Measurements from ENCODE around the gene YOD1.

The YOD1 gene

DNA sequence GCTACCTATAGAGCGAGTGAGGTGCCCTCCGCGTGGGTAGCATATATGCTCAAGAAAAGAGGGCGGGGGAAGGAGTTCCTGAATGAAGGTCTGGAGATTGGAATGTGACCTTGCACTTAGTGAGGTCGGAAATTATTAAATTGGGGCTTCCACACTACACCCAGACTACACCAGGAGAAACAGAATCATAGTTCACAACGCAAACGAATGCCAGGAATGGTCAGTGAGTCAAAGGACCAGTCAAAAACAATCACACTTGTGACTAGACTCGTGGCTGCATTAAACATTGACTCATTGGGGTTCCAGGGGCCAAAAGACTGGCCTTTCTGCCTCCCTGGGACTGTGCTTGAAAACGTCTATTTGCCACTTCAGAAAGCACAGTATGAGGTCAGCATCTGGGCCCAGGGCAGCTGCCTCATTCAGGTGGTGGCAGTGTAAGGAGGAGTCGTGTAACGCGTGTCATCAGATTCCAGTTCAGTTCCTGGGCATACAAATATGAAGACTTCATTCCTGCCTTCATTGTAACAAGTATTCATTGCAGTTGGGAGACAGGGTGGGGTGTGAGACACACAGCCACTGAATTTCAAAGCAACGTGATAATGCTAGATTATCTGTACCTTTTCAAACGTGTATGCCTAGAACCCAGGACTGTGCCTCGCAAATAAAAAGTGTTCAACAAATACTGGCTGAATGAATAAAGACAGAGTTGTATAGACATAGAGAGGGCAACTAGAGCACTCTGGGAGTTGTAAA lies at the start of gene YOD1:
TSS of gene YOD1 (minus strand) at position 18 of the 753 bp plus-strand sequence. CDS start 178 bp downstream, outside the sequence.
- DNase-seq = no peak

DNA sequence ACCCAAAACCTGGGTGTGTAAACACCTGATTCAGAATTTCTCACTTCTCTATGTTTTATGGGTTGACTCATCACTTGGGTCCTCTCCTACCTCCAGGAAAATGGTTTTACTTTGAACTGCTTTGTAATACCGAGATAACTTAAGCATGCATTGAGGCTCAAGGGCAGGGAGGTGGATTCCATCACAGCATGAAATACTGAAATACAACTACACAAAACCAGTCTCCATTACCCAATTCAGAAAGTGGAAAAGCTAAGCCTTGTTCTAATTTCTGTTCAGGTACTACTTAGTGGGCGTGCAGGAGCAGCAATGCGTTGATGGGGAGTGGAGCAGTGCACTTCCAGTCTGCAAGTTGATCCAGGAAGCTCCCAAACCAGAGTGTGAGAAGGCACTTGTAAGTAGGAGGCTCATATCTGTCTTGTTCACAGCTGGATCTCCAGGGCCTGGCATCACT lies 46.9 kb upstream of the YOD1 start:
- no peak for DNase-seq

DNA sequence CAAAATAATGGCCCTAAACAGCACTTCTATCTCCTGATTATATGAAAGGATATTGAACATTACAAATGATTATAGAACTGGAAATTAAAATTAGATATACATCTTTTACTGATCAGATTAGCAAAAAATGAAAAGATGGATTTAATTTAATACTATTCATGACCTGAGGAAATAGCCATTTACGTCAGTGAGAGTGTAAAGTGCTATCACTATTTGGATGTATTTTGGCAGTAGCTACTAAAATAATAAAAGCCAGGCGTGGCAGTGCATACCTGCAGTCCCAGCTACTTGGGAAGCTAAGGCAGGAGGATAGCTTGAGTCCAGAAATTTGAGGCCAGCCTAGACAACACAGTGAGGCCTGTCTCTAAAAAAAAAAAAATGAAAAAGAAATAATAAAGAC lies 42.9 kb upstream of the YOD1 start:
- no peak for DNase-seq

DNA sequence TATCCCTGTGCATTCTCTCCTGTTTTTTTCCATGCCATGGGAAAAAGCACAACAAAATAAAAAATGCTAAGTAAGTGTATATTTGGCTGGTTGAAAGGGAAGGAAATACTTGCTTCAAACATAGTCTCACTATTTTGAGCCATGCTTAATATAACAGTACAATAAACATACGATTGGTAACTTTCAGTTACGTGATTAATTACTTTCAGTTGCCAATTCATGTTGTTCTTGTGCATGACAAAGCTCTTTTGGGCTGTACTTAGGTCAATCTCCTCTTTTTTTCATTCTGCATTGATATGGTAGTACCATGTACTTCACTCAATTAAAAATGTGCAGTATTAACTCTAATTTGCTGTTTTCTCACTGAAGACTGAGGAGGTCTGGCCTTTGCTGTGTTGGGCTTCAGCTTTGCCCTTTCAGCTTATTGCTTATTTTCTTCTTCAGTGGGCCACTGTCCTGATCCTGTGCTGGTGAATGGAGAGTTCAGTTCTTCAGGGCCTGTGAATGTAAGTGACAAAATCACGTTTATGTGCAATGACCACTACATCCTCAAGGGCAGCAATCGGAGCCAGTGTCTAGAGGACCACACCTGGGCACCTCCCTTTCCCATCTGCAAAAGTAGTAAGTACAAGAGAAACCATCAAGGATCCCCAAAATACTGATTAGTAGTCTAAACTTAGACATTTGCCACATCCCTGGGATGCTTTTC lies 40.3 kb upstream of the YOD1 start:
- DNase-seq = no peak

DNA sequence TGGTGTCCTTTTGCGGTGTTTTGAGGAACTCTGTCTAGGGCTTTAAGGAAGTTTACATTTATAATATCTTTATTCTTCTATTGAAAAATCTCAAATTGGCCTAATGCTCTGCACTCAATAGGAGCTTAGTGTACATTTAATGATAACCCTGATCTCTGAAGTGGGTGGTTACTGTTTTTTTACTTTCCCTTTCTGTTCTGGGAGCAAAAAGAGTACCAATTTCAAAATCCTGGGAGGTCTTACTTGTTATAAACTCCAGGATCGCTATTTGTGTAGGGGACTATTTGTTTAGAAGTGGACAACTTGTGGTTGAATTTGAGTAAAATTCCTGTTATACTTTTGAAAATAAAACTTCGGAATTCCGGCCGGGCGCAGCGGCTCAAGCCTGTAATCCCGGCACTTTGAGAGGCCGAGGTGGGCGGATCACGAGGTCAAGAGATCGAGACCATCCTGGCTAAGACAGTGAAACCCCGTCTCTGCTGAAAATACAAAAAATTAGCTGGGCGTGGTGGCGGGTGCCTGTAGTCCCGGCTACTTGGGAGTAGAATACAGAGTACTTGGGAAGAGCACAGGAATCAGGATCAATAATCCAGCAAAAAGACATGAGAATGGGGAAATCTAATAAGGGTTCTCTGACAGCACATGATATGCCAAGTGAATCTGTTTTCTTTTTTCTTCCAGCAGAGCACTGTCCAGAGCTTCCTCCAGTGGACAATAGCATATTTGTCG lies 38.8 kb upstream of the YOD1 start:
- DNase-seq = no peak

DNA sequence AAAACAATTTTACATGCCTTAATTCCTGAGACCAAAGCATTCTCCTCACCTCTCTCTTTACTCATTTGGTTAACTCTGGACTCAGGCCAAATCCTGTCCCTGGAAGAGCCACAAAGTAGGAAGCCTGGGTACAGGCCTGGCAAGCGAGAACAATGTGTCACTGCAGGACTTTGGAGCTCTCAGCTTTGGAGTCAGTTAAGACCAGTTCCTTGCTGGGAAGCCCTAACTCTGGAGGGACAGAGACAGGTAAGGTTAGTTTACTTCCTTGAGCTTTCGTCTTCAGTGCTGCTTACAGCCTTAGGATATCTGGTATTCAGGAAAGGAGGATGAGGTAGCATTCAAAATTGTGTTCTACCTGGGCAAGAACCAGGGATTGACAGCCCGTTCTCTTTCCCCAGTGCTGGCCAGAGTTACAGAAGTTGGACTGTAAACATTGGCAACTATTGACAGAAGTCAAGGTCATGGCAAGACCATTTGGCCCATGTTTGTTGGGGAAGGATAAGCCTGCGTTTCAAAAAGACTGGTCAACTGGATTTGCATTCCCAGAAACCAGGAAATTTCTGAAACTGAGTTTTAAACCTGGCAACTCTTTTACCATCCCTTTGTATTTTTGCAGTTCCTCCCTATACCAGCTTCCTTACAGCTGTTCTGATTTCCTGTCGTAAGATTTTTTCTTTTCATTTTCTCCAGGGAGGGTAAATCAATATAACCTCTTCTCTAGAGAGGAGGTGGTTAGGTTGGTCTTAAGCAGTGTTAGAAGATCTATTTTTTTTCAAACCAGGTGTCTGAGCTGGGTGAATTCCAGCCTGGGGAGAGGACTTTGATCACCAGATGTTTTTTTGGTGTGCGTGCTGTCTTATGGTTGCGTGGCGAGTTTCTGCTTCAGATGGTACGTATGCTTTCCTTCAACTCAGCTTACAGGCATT lies 38.0 kb upstream of the YOD1 start, which contains the start of gene C4BPB:
TSS of gene C4BPB (plus strand) at position 160 of the 926 bp plus-strand sequence. CDS start at position 832, 672 bp downstream.
- no peak for DNase-seq

DNA sequence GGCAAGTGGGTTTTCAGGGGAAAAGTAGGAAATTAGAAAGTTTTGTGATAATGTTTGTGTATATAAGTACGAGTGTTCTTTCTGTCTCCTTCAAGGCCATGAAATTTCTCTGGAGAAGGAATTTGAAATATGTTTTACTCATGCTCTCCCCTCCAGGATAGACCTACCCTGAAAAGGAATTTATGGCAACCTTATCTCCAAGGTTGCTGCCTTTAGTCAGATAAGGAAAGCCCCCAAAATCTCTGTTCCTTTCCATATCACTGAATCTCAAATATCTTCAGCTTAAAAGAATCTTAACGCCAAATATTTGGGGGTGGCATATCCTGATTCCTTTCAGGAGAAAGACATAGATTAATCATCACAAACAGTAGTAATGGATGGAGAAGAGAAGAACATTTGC lies 37.2 kb upstream of the YOD1 start:
- DNase-seq = no peak

DNA sequence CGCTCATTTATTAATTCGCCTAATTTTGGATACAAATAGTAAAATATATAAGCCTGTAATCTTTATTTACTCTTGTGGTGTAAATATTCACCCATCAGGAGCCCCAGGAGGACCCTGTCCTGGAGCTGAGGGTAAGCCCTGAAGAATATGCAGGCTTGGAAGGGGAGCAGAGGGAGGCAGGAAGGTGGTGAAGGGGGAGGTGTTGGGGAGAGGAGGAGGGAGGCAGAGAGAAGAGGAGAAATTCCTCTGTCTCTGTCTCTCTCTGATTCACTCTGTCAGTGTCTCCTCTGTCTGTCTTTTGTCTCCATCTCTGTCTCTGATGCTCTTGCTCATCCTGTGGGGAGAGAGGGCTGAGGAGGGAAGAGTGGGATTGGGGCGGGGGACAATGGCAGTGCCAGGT lies 34.9 kb upstream of the YOD1 start:
- DNase-seq = no peak

DNA sequence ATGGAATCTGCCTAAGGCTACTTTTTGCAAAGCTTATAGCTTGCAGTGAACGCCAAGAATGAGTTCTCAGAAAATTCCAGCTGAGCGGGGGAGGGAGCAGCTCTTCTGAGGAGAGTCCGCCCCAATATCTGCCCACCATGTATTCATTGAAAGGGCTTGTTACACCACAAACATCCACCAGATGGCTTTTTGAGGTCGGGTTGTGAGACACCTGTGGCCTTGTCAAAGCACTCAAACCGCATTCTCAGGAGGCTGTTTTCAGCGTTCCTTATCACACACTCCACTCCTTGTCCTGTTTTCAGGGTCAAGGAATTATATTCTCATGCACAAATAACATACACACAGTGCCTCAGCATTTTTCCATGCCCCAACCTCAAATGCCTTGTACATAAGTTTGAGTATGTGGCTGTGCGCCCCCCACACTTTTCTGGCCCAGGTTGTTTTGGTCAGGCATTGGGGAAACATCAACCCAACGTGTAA lies 33.7 kb upstream of the YOD1 start:
- no peak for DNase-seq

DNA sequence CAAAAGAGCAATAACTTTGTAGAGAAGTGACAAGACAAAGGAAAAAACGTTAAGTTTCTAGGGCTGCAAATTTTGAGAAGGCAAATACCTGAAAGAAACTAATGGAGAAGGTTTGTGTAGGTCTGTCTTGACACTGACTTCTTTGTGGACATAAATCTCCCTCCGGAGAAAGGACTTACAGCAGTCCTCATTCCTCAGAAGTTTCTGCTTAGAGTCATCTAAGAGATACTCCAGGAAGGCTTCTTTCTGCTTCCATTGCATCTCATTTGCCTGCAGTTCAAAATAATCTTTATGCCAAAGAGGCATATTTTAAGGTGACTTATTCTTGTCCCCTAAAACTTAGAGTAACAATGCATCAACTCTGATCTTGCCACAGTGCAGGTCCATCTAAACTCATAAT lies 33.2 kb upstream of the YOD1 start:
- no peak for DNase-seq

DNA sequence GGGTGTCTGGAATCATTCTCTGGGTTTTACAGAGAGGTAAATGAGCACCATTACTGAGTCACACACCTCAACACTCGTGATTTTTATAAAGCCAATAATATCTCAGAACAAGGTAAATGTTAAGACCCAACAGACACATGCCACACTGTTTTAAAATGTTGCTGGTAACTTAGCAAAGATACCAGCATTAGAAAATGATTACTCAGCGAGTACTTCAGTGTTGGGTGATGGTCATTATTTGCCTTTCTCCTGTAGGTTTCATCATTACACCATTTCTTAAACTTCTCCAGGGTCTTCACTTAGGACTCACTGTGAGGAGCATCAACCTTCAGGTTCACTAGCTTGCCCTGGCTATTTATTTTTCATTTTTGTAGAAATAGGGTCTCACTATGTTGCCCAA lies 30.8 kb upstream of the YOD1 start:
- no peak for DNase-seq

DNA sequence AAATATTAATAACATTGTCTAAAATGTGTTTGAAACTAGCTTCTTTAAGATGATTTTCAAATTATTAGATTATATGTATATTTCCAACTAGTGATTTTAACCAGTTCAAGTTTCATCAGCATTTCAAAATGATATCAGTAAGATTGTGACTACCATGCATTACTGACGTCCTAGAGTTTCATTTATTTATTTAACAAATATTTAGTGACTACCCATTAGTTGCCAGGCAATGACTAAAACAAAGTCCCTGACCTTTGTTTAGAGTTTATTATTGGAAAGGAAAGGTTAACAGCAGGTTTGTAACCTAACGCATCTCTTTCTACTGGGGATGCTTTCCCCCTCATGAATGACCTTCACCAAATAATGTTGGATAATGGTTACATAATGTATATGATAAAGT lies 30.1 kb upstream of the YOD1 start:
- DNase-seq = no peak

DNA sequence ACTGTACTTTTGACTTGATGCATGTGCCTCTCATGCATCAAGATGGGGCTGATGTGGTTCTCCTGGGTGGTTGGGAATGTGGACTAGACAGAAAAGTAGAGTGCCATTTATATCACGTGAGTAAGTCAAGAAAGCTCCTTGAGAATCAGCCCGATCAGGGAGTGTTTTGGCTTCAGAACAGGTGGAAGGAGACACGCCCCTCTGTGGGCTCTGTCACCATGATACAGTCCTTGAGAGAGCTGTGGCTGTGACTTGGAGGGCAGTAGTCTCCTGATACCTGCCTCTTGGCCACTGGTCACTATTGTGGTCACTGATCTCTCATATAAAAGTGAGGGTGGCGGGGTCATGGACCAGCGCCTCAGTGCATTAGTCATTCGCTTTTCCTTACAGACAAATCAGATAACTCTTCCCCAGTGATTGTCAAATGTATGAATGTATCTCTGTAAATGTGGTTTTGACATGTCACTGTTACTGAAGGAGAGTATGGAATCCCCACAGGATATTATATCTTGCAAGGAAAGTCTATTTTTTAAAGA lies 28.8 kb upstream of the YOD1 start:
- DNase-seq = no peak

DNA sequence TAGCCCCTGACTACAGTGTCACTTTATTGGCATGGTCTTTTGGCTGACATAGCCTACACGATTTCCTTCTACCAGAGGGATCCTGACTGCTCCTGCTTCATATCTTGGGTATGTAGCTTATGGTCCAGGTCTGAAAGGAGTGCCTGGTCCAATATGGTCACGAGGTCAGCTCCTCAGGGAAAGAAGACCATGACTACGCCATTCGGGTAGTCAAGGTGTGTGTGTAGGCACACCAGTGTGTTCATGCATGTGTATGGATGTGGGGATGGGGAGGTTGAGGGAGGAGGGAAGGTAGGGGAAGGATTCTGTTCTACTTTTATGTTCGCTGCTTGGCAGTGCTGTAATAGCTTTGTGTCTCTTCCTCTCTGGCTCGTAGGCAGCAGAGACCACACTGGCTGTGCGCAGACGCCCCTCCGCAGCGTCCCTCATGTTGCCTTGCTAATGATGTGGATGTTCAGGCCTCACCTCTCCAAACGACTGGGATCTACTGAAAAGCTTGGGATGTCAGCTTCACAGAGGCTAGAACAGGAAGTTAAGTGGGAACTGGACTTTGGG lies 27.6 kb upstream of the YOD1 start:
- no peak for DNase-seq

DNA sequence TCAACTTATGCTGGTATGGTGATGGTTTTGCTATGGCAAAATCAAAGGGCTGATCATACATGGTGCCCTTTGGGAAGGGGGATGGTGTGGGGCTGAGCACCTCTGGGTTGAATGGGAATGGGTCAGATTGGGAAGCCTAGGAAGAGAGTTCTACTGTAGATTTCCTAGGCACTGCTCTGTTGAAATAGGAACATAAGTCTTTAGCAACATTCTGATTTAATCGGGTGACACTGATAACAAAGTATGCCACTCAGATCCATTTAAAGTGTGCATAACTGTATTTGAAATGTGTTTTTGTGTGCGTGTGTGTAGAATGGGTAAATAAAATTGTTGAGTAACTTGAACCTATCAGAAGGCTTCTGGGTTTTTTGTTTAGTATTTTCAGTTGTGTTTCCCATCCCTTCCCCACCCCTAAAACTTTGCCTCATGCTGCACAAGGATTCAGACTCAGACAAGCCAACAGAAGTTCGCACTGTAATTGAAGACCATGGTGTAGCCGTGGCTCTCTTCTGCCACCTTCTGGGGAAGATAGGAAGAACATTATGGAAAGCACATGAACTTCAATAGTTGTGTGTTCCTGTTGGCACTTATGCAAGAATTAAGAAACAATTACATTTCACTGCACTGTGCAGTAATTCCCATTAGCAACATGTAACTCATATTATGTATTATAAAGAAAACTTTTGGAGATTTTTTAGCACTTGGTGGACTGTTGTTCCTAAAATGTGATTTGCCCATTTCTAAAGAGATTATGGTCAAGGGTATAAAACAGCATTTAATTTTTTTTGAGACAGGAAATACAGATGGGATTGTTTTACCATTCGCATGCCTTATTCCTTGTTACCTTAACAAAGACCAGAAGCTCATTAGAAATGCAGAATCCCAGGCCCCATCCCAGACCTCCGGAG lies 26.7 kb upstream of the YOD1 start:
- peak; percentile 79 for DNase-seq

DNA sequence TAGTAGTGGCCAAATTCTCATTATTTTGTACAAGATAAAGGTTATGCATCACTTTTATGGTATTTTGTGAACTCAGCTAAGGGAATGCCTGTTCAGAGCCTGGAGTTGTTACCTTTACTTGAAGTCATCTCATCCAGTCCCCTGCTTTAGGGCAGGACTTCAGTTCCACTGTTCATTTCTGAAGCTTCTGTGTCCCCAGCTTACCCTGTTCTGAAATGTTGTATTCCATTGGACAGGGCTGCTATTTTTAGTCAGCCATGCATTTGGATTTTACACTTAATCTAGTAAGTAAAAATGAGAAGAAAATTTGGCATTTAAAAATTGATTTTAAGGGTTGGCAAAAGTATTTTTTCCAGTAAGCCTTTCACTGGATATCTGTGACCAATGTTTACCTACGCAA lies 26.0 kb upstream of the YOD1 start:
- no peak for DNase-seq

DNA sequence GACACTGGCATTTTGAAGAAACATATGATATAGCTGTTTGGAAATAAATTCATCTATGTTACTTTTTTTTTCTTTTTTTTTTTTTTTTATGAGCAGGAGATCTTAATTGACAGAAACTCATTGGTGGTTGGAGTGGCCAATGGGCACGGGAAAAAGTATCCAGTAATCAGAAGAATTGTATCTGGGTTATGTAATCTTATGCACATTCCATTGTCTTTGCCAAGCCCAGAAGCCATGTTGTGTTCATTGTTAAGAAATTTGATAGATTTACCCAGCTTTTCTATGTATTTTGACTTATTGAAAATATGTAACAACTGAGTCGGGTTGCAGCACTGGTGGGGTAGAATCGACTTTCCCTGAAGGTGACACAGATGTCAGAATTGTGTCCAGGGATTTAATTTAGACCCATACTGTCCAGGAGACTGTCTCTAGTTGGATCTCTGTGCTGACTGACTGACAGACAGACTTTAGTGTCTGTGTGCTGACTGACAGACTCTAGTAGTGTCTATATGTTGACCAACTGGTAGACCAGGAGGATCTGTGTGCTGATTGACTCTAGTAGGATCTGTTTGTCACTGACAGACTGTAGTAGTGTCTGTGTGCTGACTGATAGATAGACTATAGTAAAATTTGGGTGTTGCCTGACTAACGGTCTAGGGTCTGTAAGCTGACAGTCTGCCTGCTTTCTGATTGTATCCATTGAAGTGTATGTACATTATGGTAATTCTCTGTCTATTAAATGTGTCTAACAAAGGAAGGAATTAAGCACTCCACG lies 25.4 kb upstream of the YOD1 start:
- DNase-seq = no peak

DNA sequence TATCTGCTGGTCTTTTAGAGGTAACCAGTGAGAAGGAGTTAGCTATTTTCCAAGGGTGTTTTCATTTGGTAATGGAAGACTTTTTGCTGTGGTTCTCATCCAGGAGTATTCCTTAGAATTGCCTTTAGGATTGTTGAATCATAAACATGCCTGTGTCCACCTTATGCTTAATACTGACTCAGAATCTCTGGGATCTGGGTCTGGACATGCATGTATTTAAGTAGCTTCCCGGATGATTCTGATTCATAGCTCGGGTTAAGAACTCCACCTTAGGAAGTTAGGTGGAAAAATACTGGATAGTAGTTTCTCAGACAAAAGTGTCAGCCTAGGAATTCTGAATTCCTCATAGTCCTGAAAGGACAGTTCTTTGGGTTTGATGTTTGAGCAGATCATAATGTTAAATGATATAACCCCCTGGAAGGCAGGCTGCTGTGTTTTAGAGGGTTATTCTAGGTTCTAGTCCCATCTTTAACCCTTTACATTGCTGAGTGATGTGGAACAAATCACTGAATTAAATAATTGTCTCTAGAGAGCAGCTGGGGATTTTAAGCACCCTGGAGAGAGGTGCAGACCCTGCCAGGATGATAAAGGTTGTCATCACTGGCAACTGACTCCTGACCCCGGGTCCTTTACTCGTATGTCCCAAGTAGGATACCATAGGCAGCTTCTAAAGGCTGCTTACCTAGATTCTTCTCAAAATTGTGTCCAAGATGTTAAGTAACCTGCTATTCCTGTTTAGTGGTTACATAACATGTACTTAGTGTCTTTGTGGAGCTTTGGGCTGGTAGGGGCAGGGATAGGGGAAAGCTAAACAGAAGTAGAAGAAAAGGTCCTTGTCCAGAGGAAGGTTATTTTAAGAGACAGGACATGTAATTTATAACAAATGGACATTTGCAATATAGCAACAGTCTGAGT lies 23.2 kb upstream of the YOD1 start:
- DNase-seq = no peak

DNA sequence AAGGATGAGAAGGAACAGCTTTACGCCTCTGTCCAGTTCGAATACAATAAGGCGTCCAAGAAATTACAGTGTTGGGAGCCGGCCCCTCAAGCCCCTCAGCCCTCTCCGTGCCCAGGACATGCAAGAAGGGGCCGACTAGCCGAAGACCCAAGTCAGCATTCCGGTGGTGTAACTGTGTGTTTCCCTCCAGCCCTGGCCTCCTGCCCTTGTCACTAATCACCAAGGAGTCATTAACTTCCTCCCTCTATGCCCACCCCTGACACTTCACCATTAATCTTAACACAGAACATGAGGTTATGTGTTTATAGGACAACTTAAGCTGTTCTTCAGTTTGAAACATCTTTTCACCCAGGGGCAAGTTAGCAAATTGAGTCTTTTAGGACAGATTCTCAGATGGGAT lies 21.2 kb upstream of the YOD1 start:
- no peak for DNase-seq

Measured in MV-4-11 (cell line).